GM20431 (cell line): ENCODE data around the gene CDH15.

Experiments used
- in situ Hi-C: fragments of 300-500 bp; cut with MseI, MboI; formaldehyde crosslinking; loops from one replicate; pipeline ENCODE4 v1.15.0; 2020; ENCODE audit warnings: low sequenced_read_pairs; ENCODE audit not compliant: unreplicated experiment

The CDH15 gene

DNA sequence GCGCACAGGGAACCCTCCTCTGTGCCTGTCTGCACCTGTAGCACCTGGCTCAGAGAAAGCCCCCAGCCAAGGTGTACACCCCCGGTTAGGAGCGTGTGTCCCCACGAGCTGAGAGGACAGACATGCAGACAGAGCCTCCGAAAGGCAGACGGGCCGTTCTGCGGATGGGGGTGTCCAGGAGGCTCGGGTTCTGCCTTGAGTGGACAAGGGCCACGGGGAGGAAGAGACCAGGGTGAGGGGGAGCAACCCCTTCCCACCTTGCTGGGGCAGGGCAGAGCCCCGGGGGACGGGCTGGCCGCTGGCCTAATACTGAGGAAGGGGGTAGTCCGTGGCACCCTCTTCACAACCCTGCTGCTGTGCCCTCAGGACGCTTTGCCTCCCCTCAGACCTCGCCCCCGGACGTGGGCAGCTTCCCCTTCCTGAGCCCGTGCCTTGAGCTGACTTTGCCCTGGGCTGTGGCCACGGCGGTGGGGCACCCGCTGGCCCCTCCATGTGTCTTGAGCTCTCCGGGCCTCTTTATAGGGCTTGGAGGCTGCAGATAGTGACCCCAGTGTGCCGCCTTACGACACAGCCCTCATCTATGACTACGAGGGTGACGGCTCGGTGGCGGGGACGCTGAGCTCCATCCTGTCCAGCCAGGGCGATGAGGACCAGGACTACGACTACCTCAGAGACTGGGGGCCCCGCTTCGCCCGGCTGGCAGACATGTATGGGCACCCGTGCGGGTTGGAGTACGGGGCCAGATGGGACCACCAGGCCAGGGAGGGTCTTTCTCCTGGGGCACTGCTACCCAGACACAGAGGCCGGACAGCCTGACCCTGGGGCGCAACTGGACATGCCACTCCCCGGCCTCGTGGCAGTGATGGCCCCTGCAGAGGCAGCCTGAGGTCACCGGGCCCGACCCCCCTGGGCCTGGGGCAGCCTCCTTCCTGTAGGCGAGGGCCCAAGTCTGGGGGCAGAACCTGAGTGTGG, 23.1 kb downstream of the CDH15 start:
- in situ Hi-C loops: no loop called here

DNA sequence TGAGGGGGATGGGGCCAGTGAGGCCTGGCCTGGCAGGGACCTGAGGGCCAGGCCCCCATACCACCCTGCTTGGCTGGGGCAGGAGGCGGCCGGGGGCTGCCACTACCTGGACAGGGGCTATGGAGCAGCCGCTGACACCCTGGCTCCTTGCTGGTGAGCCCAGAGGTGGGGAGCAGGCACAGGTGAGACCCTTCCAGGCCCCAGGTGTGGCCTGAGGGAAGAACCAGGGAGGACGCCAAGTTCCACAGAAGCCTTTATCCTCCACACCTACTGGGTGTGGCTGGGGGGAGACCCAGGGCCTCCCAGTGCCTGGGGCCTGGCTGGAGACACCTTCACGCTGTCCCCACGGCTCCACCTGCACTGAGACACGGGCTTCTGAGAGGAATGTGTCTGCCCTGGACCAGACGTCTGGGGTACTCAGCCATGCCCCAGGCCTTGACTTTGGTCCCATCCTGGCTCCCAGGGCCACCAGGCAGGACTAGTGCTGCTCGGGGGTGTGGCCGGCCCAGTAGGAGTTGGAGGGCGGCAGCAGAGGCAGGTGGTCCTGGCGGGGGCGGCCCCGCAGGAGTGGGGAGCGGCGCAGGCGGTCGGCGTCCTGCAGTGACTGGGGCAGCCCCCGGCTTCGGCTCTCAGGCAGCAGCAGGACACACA, 24.1 kb downstream of the CDH15 start:
- in situ Hi-C loops: no loop called here

DNA sequence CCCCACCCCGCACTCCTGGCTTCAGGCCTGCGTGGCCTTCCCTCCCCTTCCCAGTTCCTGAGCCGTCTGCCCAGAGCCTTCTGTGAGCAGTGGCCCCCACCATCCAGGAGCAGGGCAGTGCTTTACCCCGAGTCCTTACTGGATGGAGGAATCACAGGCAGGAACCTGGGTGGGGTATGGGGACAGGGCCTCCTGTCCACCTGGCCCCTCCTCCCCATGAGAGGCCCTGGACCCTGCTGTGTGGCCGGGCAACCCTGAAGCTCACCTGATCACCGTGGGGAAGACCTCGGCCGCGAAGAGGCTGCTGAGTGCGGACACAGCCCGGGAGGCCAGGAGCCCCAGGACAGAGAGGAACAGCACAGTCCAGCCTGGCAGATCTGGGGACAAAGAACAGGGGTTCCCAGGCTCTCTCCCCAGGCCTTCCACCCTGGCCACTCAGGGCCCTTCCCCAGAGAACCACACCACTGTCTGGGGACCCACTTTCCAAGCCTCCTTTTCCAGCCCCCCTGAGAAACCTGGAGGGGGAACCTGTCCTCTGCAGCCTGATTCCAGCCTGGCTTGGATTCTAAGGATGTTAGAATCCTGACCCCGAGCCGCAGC, 25.6 kb downstream of the CDH15 start:
- in situ Hi-C loops: no loop called here

DNA sequence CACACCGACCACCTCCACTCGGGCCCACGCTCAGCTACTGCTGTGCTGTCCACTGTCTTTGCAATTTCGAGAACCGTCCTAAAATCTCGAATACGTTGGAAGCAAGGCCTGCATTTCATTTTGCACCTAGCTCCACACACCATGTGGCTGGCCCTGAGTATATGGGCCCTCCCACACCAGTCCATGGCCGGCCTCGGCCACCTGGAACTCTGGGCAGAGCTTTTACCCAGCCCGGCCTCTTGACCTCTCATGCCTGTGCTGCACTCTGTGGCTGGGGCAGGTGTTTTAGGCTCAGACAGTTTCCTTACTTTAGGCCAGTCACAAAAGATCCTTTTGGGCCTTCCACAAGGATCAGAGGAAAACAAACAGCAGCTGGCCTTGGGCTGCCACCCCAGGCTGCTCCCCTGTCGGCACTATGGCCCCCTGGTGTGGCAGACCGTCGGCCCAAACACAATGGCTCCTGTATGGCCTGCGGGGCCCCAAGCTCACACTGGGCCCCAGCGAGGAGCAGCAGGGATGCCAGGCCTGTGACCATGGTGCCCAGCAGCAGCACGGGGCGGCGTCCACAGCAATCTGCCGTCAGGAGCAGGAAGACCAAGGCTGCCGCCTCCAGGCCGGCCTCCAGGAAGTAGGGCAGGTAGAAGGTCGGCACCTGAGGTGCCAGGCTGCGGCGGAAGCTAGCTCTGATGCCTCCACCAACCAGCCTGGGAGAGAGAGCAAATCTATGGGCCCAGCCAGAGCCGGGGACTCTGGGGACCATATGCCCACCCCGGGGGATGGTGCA, 26.3 kb downstream of the CDH15 start:
- in situ Hi-C loops: no loop called here

DNA sequence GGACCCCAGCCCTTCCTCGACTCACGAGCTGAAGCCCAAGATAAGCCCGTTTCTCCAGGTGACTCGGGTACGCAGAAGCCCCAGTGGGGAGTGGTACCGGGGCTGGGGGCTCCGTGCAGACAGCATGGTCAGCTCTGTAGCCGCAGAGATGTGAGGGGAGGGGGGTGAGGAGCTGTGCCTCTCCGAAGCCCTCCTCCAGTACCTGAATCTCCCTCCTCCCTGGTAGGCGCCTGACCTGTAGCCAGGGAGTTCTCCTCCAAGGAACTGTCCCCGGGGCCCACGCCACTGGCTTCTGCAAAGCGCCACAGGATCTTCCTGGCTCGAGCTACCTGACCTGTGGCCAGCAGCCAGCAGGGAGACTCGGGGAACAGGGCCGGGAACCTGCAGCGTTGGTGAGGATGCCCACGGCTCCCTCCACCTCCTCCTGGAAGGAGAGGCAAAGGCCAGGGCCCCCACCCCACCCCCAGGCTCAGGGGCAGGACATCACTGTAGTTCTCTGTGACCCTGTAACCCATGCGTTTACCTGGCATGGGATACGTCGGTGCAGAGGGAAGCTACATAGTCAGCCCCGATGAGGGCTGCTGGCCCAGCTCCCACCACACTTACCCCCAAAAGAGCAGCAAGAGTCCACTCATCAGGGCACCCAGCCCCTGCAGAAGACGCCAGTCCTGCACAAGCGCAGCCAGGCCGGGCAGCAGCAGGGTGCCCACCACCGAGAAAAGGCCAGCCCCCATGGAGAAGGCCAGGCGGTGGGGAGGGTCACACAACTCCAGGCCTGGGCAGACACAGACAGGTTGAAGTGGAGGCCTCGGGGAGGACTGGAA, 27.1 kb downstream of the CDH15 start:
- in situ Hi-C loops: no loop called here

DNA sequence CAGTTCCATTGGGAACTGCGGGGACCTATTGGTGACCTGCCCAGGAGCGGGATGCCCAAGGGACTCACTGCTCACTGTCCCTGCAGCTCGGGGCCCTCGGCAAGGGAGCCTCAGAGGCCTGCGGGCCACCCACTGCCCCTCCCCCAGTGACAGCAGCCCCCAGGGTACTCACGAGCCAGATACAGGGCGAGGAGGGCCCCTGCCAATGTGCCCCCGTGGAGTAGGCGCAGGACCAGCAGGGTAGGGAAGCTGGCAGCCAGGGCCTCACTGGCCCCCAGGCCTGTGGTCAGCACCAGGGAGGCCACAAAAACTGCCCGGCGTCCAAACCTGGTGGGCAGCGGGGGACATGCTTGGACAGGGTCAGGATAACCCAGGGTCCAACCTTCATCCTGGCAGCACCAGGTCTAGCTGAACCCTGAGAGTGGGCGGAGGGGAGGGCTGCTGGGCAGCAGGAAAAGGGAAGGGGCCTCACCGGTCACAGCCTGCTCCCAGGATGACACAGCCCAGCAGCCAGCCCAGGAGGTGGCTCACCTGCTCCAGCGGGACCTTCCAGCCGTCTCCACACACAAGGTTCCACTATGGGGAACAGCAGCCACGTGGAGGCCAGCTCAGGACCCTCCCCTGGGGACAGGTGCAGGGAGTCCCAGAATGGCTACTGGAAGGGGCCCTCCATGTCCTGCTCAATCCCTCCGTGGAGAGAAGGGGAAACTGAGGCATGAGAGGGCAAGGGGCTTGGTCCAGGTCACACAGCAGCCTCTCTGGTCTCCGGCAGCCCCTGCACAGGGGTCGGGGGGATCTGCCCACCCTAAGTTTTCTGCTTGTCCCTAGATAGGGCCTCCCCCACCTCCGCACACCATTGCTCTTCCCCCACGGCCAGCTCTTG, 27.9 kb downstream of the CDH15 start:
- in situ Hi-C loops: no loop called here

DNA sequence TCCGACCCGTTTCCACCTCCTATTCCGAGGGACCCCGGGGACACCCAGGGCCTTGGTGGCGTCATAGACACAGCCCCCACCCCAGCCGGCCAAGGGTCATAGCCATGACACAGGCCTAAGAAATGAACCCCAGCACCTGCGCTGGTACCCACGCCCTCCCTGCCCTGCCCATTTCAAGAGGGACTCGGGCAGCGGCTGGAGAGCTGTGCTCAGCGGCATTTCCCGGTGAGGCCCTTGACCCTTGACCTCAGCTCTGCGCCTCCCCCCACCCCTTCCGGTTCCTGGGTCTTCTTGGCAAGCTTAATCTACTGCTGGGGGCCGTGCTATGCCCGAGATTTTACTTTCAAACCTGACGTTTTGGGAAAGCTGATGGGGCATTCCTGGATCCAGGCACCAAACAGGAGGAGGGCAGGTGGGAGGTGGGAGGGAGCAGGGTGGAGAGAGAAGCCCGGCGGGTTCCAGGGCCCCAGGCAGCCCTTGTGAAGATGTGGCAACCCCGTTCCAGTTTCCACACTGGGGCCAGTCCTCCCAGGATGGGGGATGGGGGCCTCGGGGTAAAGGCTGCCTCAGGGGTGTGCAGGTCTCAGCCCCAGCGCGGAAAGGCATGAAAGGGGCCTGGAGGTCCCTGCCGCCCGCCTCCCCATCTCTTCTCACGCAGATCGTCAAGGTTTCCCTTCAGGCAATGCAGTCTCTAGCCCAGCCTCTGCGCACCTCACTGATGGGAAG, 28.7 kb downstream of the CDH15 start, which contains the start of gene SLC22A31:
Gene SLC22A31, minus strand, starts transcription at position 414 of the 726 bp plus-strand sequence. Its CDS starts 36 bp downstream, at position 378.
- in situ Hi-C loops: no loop called here

DNA sequence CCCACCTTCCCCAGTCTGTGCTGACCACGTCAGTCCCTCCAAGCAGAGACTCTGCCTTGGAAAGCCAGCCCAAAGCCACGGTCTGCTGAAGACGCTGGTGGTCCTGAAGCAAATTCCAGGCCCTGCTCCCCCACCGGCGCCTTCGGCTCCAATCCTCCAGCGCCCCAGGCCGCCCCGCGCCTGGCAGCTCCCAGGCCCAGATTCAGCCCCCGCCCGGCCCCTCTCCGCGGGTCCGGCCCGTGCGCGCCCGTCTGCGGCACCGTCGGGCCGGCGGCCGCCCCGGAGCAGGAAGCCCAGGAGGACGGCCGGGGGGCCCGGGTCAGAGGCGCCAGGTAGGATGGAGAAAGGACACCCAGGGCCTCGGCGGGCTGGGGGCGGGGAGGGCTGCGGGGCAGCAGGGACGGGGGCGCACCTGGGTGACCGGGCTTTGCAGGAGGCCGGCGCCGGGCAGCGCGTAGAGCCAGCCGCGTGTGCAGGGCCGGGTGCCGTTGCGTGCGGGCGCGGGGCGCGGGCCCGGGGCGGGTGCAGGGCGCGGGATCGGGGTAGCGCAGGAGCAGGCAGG, 29.4 kb downstream of the CDH15 start:
- in situ Hi-C loops: no loop called here

DNA sequence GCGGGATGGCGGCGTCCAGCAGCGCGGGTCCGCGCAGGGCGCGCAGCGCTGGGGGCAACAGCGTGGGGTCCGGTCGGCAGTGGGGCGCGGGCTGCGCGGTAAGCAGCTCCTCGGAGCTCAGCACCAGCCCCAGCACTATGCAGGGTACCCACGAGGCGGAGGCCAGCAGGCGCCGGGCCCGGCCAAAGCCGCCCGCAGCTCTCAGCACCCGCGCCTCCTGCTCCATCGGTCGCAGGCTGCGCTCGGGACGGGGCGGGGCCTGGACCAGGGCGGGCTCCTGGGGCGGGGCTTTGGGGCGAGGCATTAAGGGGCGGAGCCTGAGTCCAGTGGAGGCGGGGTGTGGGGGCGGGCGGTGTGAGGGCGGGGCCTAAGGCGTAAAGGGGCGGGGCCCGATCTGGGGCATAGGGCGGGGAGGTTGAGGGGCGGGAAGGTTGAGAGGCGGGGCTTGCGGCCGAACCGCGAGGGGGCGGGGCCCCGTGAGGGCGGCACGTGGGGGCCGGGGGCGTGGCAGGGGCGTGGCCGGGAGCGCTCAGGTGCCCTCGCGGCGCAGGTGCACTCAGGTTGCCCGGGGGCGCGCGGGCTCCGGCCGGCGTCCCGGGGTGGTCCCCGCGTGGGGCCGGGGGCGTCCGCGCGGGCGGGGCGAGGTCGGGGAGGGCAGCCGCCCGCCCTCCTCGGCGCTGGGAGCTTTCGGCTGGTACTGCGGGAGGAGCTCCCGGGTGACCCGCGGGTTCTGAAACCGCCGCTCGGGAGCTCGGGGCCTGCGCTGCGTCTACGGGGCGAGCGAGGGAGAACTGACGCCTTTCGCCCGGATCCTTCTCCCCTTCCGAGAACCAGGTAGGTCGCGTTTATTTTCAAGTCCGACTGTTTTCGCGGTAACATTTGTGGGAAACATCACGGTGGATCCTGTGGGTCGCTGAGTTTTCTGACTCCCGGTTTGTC, 30.2 kb downstream of the CDH15 start:
- in situ Hi-C loops: no loop called here

DNA sequence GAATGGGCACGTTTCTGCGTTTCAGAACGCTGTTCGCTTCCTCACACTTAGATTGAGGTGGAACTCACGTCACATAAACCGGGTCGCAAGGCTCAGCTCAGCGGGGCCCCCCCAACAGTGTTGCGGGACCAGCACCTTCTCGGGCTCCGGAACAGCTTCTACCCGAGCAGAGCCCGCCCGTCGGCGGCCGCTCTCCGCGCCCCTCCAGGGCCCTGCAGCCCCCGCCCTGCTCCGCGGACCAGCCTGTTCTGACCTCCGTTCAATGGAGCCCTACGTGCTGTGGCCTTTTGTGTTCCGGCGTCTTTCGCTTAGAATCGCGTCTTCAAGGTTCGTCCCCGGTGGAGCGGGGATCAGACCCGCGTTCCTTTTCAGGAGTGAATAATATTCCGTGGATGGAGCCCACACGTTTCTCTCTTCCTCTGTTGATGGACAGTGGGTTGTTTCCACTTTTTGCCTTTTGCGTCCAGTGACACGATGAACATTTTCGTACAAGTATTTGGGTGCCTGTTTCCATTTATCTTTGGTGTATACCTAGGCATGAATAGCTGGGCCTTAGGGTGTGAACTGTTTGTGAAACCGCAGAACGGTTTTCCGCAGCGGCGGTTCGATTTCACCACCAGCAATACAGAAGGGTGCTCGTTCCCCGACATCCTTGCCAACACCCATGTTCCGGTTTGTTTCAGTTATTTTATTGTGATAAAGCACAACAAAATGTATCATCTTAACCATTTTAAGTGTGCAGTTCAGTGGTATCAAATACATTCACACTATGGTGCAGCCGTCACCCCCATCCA, 31.1 kb downstream of the CDH15 start:
- in situ Hi-C loops: no loop called here

DNA sequence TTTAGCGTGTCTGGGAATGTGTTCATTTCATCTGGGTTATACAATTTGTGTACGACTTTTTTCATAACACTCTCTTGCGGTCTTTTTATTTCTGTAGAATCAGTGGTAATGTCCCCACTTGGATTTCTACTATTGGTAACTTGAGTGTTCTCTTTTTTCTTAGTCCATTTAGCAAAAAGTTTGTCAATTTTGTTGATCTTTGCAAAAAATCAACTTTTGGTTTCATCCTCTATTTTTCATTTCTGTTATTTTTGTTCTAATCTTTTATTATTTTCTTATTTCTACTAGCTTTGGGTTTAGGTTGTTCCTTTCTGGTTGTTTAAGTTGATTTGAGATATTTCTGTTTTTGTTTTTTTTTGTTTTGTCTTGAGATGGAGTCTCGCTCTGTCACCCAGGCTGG, 36.4 kb downstream of the CDH15 start:
- in situ Hi-C loops: no loop called here

DNA sequence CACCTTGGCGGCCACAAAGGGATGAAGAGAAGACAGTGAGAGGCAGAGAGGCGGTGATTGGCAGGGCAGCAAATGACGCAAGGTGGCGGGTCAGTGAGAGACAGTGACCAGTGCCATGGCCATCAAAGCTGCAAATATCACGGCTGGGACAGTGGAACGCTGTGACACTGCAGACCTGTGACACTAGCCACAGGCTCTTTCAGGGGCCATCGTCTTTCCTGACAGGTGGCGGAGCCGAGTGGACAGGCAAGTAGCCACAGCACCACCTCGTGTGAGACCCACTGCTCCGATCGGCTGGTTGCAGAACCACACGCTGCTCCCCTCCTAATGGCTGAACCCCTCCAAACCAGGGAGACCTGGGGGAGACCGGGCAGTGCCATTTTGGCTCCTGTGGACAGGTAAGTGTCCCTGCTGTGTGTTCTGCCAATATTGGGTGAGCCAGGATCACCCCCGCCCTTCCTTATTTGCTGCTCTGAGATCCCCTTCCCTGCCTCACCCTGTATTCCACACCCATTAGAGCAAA, 38.0 kb downstream of the CDH15 start:
- in situ Hi-C loops: no loop called here

DNA sequence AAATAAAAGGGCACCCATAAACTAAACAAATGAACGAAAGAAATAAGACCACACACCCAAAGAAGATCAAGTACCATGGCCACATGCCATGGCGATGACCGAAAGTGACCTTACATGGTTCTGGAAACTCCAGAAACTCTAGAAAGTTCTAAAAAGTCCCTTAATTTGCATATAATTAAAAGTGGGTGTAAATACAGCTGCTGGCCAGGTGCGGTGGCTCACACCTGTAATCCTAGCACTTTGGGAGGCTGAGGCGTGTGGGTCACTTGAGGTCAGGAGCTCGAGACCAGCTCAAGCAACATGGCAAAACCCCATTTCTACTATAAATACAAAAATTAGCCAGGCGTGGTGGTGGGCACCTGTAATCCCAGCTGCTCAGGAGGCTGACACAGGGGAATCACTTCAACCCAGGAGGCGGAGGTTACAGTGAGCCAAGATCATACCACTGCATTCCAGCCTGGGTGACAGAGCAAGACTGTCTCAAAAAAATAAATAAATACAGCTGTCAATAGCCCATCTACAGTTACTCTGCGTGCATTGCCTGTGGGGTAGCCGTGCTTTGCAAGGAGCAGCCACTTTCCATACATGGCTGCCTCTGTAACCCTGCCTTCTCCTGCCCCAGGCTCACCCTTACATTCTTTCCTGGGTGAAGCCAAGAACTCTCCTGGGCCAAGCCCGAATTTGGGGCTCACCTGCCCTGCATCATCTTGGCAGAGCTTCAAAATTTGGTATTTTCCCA, 38.8 kb downstream of the CDH15 start:
- in situ Hi-C loops: no loop called here

DNA sequence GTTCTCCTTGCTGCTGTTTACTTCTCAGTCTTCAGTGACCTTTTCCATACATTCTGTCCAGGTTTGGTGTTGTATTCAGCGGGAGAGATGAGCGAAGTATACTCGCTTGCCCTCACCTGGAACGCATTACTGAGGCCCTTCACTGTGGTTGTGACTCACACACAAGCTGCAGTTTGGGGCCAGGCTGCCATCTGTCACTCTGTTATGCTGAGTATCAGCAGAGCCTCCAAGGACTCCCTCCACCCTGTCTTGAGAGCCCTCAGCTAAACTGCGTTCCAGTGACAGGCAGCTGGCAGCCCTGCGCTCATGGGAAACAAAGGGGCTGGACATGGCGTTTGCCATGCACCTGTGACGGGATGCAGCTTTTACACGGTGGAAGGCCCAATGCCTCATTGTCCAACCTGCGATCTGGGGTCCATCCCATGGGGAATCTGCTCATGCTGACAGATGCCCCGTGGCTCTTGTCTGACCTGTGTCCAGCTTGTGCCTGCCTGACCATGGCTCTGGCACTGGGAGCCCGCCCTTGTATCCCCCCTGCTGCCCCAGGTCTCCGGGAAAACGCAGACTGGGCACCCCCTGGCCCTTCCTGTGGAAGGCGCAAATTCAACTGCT, 39.5 kb downstream of the CDH15 start:
- in situ Hi-C loops: no loop called here
